Gastroesophageal sphincter (tissue), 3 donors: ENCODE results near the gene DDX5.

Experiments
- POLR2A ChIP-seq, 2 donors: fragments of 450-650 bp; IDR thresholded peaks; one replicate each; pipeline ENCODE4 v1.6.1; 2017; ENCODE audit warnings: antibody characterized with exemption in 2 of 2, mild to moderate bottlenecking in 2 of 2, moderate library complexity in 1 of 2
- TF ChIP-seq, protein P1 (sequence below), 4 experiments: fragments of 200-600 bp in 2 of 4; fragments of 450-650 bp in 2 of 4; sonication (generic) in 1 of 4; IDR thresholded peaks; one replicate each; pipeline ENCODE4 v1.5.1; 2017 to 2019; ENCODE audit warnings: antibody characterized with exemption in 4 of 4, mild to moderate bottlenecking in 2 of 4, moderate library complexity in 2 of 4

DNA sequence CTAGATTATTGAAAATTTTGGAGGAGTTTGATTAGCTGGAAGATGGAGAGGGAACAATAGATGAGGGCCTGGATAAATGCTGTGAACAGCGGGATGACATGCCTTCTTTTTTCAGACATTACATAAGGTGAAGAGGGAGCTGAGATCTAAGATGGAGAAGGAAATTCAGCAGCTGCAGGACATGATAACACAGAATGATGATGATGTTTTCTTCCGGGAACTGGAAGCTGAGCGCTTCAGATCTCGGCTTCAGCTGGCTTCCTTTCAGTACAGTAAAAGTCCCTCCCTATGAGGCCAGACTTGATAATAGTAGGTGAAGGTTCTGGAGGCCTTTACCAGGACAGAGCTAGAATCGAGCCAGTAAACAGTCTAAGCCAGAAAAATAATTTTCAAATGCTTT, 31.4 kb upstream of the DDX5 start:
- TF ChIP-seq, protein P1, sequence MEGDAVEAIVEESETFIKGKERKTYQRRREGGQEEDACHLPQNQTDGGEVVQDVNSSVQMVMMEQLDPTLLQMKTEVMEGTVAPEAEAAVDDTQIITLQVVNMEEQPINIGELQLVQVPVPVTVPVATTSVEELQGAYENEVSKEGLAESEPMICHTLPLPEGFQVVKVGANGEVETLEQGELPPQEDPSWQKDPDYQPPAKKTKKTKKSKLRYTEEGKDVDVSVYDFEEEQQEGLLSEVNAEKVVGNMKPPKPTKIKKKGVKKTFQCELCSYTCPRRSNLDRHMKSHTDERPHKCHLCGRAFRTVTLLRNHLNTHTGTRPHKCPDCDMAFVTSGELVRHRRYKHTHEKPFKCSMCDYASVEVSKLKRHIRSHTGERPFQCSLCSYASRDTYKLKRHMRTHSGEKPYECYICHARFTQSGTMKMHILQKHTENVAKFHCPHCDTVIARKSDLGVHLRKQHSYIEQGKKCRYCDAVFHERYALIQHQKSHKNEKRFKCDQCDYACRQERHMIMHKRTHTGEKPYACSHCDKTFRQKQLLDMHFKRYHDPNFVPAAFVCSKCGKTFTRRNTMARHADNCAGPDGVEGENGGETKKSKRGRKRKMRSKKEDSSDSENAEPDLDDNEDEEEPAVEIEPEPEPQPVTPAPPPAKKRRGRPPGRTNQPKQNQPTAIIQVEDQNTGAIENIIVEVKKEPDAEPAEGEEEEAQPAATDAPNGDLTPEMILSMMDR (IDR thresholded peaks at IDR 0.05), result no peak
- no peak for TF ChIP-seq POLR2A (IDR thresholded peaks at IDR 0.05)
